Measurements from ENCODE around the gene WNT2B.
"Not testable (repeated sequence)": the region's sequence is repeated elsewhere in the genome, so short reads cannot be mapped to it uniquely, and the experiment has no call there.

WNT2B gene

DNA sequence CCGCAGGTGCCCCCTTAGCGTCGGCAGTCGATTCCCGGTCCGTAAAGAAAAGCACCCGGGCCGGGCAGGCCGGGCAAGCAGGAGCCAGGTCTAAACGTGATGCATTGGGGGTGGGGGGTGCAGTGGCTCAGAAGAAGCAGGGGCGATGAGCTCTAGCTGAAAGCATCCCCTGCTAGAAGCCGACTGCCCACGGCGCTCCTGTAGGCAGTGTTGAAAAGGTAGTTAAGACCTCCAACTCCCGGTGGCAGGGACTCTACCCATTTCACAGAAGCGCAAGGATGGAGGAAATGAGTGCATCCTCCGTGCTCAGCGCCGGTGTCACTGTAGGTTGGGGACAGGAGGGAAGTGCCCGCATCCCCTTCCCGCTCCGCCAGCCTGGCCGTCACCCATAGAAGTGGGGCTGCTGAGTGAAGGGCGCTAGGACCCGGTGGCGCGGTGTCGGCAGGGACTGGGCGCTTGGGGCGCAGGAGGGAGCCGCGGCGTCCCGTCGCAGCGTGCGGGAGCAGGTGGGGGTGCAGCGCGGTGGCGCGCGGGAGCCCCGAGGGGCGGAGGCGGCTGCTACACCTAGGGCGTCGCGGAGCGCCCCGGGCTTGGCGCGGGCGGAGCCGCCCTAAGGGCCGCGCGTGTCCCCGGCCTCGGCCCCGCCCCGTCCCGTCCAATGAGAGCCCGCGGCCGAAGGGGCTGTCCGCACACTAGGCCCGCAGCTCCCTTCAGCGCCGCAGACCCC lies at the start of gene WNT2B:
Gene WNT2B (plus strand): TSS at position 688 of the 727 bp plus-strand sequence. CDS start 298 bp downstream, outside the sequence.
- DNase-seq = peak; percentile 62 to 68

DNA sequence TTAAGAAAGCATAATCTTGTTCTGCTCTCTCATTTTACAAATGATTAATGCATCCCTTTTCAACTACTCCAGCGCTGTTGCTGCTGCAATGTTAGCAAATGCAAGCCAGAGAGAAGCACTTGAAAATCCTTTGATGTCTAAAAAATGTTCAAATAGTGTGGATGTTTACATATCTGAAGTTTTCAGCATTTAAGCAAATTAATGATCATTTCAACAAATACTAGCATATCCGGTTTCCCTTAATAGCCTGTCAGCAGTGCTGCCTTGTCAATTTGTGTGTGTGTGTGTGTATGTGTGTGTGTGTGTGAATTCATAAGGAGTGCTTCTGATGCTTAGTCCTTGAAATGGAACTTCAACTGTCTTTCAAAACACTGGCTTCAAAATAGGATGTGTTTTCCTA lies 48.1 kb upstream of the WNT2B start:
- no peak for DNase-seq

DNA sequence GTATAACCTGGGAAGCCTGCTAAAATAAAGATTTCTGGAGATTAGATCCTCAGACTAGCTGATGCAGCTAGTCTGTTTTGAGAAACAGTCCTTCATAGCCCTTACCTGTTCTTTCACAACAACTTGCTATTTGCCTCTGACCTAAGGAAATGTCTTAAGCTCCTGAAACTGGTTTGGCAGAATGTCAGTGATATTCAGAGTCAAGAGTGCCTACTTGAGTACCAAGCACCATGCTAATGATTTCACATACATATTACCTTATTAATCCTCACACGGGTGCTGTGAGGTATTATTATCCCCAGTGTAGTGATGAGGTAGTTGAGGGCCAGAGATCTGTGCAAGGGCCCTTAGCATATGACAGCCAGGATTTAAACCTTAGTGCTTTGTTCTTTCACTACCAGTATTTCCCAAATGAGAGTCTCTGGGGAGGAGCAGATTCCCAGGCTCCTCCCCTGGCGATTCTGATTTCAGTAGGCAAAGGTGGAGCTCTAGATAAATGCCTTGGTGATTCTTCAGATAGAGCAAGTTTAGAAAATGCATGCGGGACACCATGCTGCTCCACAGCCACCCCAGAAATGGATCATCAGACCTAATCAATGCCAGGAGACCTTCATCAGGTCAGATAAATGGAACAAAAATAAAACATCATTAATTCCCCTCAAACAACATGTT lies 47.4 kb upstream of the WNT2B start:
- no peak for DNase-seq

DNA sequence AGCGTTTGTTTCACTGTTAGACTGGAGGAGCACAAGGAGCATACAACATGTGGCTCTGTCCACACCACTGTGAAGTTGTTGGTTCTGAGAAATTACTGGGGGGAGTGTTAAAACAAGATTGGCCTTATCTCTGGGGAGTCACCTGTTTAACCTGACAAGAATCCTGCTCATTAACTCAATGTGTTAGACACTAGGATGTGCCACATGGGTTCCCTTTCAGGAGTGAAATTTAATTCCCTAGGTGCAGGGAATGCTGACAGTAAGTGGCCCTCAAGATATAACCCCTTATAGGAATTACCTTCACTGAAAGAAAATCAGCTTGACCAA lies 45.8 kb upstream of the WNT2B start:
- DNase-seq = no peak

DNA sequence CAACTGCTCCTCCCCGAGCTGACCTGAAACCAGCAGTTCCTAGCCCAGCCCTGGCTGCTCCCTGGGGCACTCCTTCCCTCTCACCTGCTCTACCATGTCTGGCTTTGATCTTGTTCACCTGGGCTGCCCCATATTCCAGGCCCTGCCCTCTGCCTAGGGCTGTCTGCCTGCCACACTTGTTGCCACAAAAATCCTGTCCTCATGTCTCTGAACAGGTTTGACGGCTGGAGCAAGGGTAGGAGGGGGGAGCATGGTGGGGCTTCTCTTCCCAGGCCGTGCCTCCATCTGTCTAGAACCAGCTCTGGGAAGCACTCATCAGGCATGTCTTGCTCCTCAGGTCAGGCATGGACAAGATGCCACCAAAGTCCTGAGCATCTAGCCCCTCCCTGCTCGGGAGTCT lies 44.3 kb upstream of the WNT2B start:
- DNase-seq = no peak

DNA sequence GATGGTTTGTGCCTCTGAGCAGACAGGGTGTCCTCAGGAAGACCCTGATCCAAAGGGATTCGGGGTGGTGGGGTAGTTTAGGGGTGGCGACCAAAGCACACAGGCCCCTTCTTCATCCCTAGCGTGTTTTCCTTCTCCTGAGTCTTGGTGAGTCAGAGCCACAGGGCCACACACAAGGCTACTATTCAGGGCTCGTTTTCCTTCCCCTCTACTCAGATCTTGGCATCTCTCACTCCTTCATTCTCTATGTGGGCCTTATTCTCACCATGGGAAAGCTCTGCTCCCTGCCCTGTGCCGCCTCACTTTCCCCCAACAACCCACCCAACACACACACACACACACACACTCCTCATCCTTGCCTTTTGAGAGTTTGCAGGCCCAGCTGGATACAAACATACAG lies 43.6 kb upstream of the WNT2B start:
- DNase-seq = no peak

DNA sequence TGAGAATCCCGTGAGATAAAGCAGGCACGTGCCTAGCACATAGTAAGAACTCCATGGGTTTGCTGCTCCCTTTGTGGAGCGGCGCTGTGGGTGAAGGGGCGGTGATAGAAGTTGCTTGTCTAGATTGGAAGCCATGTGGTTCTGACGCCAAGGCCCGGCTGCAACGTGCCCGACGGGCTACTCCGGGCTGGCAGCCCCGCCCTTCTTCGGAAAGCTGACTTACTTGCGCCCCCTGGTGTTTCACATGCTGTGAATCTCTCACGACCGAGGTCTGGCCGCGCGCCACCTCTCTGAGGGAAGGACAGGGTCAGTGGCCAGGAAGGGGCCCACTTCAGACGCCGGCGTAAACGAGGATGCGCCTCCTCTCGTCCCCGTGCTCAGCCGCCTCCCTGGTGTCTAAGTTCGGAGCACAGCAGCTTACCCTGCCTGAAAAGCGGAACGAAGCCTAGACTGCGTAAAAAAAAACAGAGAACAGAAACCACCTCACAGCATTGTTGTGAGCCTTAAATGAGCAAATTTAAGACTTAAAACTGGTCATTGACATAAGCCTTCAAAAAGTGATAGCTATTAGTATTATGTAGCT lies 42.6 kb upstream of the WNT2B start:
- DNase-seq = peak; percentile 88 to 92

DNA sequence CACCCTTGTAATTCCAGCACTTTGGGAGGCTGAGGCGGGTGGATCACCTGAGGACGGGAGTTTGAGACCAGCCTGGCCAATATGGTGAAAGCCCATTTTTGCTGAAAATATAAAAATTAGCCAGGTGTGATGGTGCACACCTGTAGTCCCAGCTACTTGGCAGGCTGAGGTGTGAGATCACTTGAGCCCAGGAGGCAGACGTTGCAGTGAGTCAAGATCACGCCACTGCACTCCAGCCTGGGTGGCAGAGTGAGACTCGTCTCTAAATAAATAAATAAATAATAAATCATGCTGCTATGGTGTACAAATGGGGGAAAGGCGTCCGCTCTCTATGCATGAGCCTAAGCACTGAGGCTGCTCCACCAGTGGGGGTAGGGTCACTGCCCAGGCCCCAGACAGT lies 38.4 kb upstream of the WNT2B start:
- not testable (repeated sequence) for DNase-seq

DNA sequence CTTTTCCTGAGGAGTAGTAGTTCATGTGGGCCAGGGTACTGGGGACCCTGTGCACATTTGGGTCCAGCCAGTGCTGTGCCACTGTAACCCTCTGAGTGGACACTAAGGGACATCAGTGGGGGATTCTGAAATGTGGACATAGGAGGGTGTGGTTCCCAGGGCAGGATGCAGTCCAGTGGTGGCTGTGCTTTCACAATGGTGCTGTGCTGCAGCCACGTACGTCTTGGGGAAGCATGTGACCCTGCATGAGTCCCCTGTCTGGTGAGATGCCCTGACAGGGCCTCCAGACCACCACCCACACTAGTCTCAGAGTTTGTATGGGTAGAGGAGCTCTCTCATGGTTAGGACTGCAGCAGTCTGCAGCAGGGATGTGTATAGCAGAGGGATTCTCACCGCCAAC lies 37.8 kb upstream of the WNT2B start:
- no peak for DNase-seq

DNA sequence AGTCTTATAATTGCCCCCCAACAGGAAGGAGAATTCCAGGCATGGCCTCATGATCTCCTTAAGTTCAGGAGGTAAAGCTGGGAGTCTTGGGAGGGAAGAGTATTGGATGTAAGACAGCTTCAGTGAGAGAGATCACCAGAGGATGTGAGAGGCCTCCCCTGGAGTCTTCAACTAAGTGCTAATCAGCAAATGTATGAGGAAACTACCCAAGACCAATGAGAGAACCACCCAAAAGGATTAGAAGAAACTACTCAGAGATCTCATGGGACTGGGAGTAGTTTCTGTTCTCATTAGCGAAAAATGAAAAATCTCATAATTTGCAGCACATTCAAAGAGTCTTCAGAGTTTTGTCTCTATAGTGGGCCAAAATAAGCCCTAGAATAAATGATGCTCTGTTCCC lies 36.6 kb upstream of the WNT2B start:
- DNase-seq = no peak

DNA sequence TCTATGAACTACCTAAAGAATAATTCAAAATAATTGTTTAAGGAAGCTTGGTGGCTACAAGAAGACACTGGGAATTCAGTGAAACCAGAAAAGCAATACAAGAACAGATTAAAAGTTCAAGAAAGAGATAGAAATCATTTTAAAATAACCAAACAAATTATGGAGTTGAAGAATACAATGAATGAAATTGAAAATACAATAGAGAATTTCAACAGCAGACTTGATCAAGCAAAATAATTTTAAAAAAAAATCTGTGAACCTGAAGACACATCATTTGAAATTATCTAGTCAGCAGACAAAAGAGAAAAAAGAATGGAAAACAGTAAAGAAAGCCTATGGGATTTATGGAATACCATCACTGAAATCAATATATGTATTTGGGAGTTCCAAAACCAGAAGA lies 31.2 kb upstream of the WNT2B start:
- DNase-seq = no peak

DNA sequence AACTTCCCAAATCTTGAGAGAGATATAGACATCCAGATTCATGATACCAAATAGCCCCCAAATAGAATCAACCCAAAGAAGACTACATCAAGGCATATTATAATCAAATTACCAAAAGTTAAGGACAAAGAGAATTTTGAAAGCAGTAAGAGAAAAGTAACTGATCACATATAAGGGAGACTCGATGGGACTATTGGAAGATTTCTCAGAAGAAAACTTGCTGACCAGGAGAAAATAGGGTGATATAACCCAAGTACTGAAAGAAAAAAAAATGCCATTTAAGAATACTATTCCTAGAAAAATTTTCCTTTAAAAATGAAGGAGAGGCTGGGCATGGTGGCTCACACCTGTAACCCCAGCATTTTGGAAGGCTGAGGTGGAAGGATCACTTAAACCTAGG lies 30.5 kb upstream of the WNT2B start:
- DNase-seq = no peak

DNA sequence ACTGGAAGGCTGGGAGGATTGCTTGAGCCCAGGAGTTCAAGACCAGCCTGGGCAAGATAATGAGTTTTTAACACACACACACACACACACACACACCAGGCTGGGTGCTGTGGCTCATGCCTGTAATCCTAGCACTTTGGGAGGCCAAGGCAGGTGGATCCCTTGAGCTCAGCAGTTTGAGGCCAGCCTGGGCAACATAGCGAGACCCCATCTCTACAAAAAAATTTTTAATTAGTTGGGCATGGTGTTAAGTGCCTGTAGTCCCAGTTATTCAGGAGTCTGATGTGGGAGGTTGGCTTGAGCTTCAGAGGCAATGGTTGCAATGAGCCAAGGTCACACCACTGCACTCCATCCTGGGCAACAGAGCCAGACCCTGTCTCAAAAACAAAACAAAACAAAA lies 22.7 kb upstream of the WNT2B start:
- DNase-seq = not testable (repeated sequence)

DNA sequence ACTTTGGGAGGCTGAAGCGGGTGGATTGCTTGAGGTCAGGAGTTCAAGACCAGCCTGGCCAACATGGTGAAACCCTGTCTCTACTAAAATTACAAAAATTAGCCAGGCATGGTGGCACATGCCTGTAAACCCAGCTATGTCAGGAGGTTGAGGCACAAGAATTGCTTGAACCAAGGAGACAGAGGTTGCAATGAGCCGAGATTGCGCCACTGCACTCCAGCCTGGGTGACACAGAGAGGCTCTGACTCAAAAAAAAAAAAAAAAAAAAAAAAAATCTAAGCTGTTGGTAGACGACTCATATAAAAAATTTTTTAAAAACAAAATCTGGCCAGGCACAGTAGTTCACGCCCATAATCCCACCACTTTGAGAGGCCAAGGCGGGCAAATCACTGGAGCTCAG lies 21.1 kb upstream of the WNT2B start:
- not testable (repeated sequence) for DNase-seq

DNA sequence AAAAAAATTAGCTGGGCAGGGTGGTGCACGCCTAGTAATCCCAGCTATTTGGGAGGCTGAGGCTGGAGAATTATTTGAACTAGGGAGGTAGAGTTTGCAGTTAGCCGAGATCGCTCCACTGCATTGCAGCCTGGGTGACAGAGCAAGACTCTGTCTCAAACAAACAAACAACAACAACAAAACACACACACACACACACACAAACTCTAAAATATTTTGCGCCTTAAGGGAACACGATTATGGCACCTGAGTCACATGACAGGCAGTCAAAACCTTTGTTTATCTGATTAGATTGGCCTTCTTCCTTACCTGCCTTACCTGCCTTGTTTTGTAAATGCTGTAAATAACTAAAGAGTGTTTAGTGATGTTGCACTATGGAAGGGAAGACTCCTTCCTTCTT lies 20.6 kb upstream of the WNT2B start:
- no peak for DNase-seq

DNA sequence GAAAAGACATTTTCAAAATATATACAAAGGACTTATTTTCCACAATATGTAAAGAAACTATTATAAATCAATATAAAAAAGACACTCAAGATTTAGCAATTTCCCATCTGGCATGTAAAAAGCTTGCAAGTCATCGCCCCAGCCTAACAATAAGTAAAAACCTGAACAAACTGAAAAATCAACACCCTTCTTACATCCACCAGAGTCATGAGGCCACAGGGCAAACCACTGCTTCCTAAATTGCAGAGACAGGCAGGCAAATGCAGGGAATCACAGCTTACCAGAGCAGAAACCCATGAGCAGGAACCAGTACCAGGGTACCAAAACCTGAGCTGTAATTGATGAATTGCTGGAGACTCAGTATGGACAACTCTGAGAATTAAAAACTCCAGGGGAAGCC lies 16.7 kb upstream of the WNT2B start:
- DNase-seq = no peak

DNA sequence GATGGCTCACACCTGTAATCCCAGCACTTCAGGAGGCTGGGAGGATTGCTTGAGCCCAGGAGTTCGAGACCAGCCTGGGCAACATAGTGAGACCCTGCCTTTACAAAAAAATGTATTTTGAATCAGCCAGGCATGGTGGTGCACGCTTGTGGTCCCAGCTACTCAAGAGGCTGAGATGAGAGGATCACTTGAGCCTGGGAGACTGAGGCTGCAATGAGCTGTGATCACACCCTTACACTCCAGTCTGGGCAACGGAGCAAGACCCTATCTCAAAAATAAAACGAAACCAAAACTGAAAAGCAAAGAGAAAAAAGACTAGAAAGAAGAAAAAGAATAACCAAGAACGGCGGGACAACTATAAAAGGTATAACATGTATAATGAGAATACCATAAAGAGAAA lies 15.4 kb upstream of the WNT2B start:
- no peak for DNase-seq

DNA sequence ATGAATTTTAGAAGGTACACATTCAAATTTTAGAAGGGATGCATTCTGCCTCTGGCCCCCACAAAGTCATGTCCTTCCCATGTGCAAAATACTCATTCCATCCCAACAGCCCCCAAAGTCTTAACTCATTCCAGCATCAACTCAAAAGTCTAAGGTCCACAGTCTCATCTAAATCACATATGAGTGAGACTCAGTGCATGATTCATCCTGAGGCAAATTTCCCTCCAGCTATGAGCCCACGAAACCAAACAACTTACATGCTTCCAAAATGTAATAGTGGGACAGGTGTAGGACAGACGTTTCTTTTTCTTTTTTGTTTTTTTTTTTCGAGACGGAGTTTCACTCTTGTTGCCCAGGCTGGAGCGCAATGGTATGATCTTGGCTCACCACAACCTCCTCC lies 12.5 kb upstream of the WNT2B start:
- no peak for DNase-seq

DNA sequence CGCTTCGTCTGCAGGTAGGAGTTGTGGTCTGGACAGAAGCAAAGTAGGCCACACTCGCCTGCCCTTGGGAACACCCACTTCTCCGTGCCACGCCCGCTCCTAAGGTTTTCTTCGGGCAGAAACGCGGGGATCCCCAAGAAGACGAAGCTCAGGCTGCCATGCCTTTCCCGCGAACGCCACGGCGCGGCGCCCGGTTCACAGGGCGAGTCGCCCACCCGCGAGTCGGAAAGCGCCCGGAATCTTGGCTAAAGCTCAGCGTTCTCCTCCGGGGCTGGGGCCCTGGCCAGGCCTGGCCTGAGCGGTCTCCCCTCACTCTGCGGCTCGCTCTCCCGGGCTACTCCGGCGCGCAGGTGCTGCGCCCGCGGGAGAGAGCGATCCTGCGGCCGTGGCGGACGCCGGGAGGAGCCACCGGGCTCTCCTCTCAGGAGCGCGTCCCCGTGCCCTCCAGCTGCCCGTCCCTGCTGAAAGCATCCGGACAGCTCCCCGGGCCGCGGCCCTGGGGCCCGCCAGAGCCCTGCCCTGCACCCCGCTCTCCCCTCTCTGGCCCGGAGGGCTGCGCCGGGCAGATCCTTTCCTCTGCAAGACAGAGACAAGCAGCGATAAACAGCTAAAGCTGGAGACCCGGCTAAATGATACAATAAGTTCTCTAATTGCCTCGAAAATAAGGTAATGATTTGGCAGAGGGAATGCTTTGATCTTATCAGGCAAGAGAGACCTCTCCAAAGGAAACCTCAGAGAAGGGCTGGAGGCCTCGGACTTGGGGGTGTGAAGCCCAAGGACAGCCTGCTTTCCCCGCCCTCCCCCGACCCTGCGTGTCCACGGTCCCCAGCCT lies 6.7 kb upstream of the WNT2B start:
- DNase-seq = peak; percentile 73 to 75

DNA sequence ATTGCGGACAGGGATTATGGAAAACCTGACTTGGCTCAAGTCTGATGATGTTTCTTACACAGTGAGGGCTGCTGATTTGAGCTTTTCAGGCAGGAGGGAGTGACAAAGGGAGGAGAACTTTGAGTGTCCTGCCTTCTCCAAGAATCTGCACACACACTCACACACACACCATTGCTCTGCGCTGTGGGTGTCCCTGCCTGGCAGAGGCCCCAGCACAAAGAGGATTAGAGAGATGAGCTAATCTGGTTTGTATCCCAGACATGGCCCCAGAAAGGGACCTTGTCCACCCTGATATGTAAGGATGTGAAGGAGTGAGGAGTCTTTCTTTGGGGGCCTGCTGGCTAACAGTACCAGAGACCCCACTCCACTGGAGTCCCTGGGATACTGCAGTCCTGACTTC lies 5.9 kb upstream of the WNT2B start:
- DNase-seq = no peak

DNA sequence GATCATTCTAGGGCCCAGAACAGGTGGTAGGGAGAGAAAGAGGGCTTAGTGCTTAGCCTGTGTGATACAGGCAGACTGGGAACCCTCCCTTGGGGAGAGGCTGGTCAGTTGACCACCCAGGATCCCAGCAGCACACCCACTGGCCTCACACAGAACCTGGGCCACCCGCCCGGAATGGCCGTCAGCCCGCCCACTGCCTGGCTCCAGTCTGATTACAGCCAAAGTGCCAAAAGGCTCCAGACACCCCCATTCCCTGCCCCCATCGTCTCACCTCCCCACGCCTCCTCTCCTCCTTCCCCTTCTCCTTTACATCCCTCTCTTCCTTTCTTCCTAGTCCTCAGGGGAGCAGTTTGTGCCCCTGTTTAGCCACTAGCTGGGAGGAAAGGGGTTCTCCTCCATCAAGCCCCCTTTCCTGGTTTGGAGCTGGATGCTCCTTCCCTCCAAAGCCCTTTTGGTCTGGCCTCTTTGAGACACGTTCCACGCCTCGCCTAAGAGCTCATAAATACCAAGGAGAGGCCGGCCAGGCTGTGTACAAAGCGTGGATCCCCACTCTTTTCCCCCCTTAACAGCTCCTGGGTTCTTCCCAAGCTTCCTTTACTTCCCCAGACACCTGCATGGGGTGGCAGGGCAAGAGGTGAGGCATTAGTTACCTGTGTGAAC lies 4.6 kb upstream of the WNT2B start:
- DNase-seq = no peak

DNA sequence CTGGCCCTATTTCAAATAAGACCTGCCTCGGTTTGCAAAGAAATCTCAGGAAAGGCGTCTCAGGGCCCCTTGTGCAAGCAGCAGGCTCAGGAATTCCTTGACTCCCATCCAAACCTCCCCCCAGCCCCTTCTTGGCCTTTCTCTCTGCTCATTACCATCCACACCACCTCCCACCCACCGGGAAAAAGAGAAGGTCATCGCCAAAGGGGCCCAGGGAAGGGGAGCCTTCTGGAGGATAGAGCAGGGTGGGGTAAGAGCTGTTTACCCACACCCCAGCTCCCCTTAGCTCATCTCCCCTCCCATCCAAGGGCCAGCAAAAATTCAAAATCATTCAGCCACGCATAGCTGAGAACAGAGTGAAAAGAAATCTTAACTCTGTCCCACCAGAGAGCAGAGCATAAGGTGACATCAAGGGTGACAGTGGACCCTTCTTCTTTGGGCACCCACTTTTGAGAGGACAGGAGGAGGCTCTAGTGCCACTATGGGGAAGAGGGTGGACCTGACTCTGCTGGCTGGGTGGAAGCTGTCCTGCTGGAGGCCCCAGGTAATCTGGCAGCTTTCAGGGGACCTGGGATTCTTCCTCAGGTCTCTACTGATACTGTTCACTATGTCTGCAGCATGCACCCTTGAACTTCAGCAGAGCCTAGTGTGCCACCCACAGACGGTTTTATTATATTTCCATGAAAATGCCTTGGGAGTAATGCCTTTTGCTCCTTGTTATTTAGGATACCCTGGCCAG lies 3.9 kb upstream of the WNT2B start:
- DNase-seq = no peak

All from activated T-cell treated with anti-CD3 and anti-CD28 coated beads, Interleukin-2, amount 50 U/mL, for 48 hours (primary cell).